Stimulated activated CD8-positive, alpha-beta memory T cell treated with anti-CD3 and anti-CD28 coated beads, Interleukin-7, amount 100 ng/mL, for 4 hours (primary cell): ENCODE results near the gene CFAP54.

Experiments used
- DNase-seq, 2 donors: peaks; one replicate each; pipeline ENCODE4 v3.0.0-alpha.2; 2020; ENCODE audit warnings: low read depth in 2 of 2

Gene CFAP54

GRCh38 chr12:96889273-96889933 lies 400.0 kb downstream of the CFAP54 start:
- no peak for DNase-seq

GRCh38 chr12:96890331-96890730 lies 401.0 kb downstream of the CFAP54 start:
- no peak for DNase-seq

- DNase-seq: no peak
Measured at GRCh38 chr12:96892104-96892503, 402.7 kb downstream of the CFAP54 start.

- DNase-seq: no peak
Measured at GRCh38 chr12:96897421-96897820, 408.0 kb downstream of the CFAP54 start.

GRCh38 chr12:96901175-96901574 lies 411.8 kb downstream of the CFAP54 start:
- no peak for DNase-seq

GRCh38 chr12:96902076-96902475 lies 412.7 kb downstream of the CFAP54 start:
- no peak for DNase-seq

- no peak for DNase-seq
Measured at GRCh38 chr12:96906498-96906848, 417.1 kb downstream of the CFAP54 start.

- peak; percentile 61 to 79 for DNase-seq
Measured at GRCh38 chr12:96906849-96907670, 417.7 kb downstream of the CFAP54 start, which contains the start of gene NEDD1. TSS of gene NEDD1 (plus strand) at chr12:96907257. CDS start at chr12:96909760, 2,503 bp downstream.

GRCh38 chr12:96907671-96908422 lies 418.5 kb downstream of the CFAP54 start:
- DNase-seq: no peak

GRCh38 chr12:96908423-96908675 lies 419.0 kb downstream of the CFAP54 start:
- DNase-seq: no peak

GRCh38 chr12:96912261-96912660 lies 422.9 kb downstream of the CFAP54 start:
- no peak for DNase-seq

GRCh38 chr12:96912943-96913342 lies 423.6 kb downstream of the CFAP54 start:
- DNase-seq: no peak

- DNase-seq: no peak
Measured at GRCh38 chr12:96919510-96920210, 430.3 kb downstream of the CFAP54 start.
